Caco-2 (cell line): ENCODE results near the gene SYMPK. TPM values are rescaled to one million over a fixed set of nuclear protein-coding genes. Genes with fewer than 3 reads are reported as not detected.
A peak's percentile ranks its signal among the peaks of the same experiment; 100 is the strongest.

Source experiments
- BruUV-seq: library from RNA; stranded (reverse); fragments of 400-500 nt; replicated peaks from 2 replicates; lab custom pipeline; 2021; lab: Mats Ljungman, UMichigan
- CTCF ChIA-PET: fragments of 300-600 bp; sonication (Branson Sonifier 250); formaldehyde crosslinking; loops from one replicate; lab custom pipeline; 2022; ENCODE audit warnings: antibody characterized with exemption; lab: Charles Lee
- POLR2A ChIA-PET: fragments of 300-600 bp; sonication (Branson Sonifier 250); formaldehyde crosslinking; loops from one replicate; lab custom pipeline; 2022; ENCODE audit warnings: antibody characterized with exemption; lab: Charles Lee
- DNase-seq, 2 experiments: peaks; one replicate each; pipeline versions ENCODE4 v3.0.0 to v3.0.0-alpha.2; 2020 to 2022
- H3K27me3 ChIP-seq: replicated peaks from 2 replicates; pipeline ENCODE4 v1.6.0; 2011; ENCODE audit warnings: low read length; ENCODE audit not compliant: control insufficient read depth, insufficient read depth
- H3K36me3 ChIP-seq: 2 replicates; pipeline ENCODE4 v1.5.1; 2011; ENCODE audit warnings: low read length; ENCODE audit not compliant: control insufficient read depth, insufficient read depth
- H3K4me1 ChIP-seq: fragments of 250-450 bp; sonication (Bioruptor Pico); 2 replicates; pipeline ENCODE4 v1.5.1; 2020; ENCODE audit warnings: mild to moderate bottlenecking
- H3K4me3 ChIP-seq: 2 replicates; pipeline ENCODE4 v1.5.1; 2011; ENCODE audit warnings: low read depth, mild to moderate bottlenecking, control low read depth, low read length
- H3K9me3 ChIP-seq: fragments of 250-450 bp; sonication (Bioruptor Pico); 2 replicates; pipeline ENCODE4 v1.5.1; 2020; ENCODE audit warnings: mild to moderate bottlenecking, moderate library complexity
- H3K27ac Mint-ChIP-seq: one replicate; pipeline ENCODE4 v1.8.0; 2022; ENCODE audit warnings: mixed read lengths; ENCODE audit not compliant: unreplicated experiment
- H3K27me3 Mint-ChIP-seq: one replicate; pipeline ENCODE4 v1.8.0; 2022; ENCODE audit warnings: mixed read lengths; ENCODE audit not compliant: insufficient read depth, unreplicated experiment
- H3K36me3 Mint-ChIP-seq: one replicate; pipeline ENCODE4 v1.8.0; 2022; ENCODE audit warnings: mild to moderate bottlenecking, mixed read lengths; ENCODE audit not compliant: insufficient read depth, unreplicated experiment
- H3K4me1 Mint-ChIP-seq: one replicate; pipeline ENCODE4 v1.8.0; 2022; ENCODE audit warnings: low read depth, mixed read lengths; ENCODE audit not compliant: unreplicated experiment
- H3K4me3 Mint-ChIP-seq: one replicate; pipeline ENCODE4 v1.8.0; 2022; ENCODE audit warnings: mild to moderate bottlenecking, moderate library complexity, mixed read lengths; ENCODE audit not compliant: unreplicated experiment
- H3K9me3 Mint-ChIP-seq: one replicate; pipeline ENCODE4 v1.8.0; 2022; ENCODE audit warnings: mixed read lengths; ENCODE audit not compliant: unreplicated experiment
- intact Hi-C: fragments of 100-400 bp; cut with micrococcal nuclease; formaldehyde crosslinking; loops from one replicate; pipeline ENCODE4 v1.10.0; 2022; ENCODE audit not compliant: unreplicated experiment
- total RNA-seq: library from RNA; stranded (reverse); gene quantifications from 2 replicates; pipeline ENCODE4 v1.2.3, GENCODE V29; 2022
- TF ChIP-seq, protein P1 (sequence below), 2 experiments: fragments of 200-600 bp in 1 of 2; IDR thresholded peaks; 1 replicate in 1 of 2; 2 replicates in 1 of 2; pipeline versions ENCODE4 v1.5.1 to v1.8.0; 2011 to 2022; ENCODE audit warnings: antibody characterized with exemption in 1 of 2, control low read depth in 1 of 2, inconsistent platforms in 1 of 2, low read depth in 1 of 2, low read length in 1 of 2, mild to moderate bottlenecking in 1 of 2, moderate library complexity in 1 of 2; ENCODE audit not compliant: insufficient read depth in 1 of 2, severe bottlenecking in 1 of 2, unreplicated experiment in 1 of 2

Gene SYMPK
- total RNA-seq, 1 experiment from 2014 or later, result 81.8 TPM

- no peaks in the 10 kb centered on the region for H3K9me3 Mint-ChIP-seq
- Histone ChIP-seq H3K27me3 (no peaks in the 10 kb centered on the region), H3K9me3 (no peaks in the 10 kb centered on the region), H3K4me3 (peak overlapping the region; percentile 60), H3K4me1 (no peaks in the 10 kb centered on the region), H3K36me3 (no peaks in the 10 kb centered on the region)
- H3K4me3 Mint-ChIP-seq, result peak overlapping the region; percentile 98
- intact Hi-C loops, result no loop called here
- H3K27me3 Mint-ChIP-seq, result no peaks in the 10 kb centered on the region
- no TSS peak for BruUV-seq
- POLR2A ChIA-PET, result interaction anchor here (0.5 to 2.9 kb wide), 3 partner anchors 14 to 22 kb away, joined by 6 to 84 read pairs (median 12); no protein-coding TSS in a partner anchor
- CTCF ChIA-PET, result interaction anchor here (1.5 to 3.6 kb wide), 4 partner anchors 16 to 144 kb away, joined by 5 to 86 read pairs (median 22); partner anchors contain the start of gene IRF2BP1
- TF ChIP-seq, protein P1, sequence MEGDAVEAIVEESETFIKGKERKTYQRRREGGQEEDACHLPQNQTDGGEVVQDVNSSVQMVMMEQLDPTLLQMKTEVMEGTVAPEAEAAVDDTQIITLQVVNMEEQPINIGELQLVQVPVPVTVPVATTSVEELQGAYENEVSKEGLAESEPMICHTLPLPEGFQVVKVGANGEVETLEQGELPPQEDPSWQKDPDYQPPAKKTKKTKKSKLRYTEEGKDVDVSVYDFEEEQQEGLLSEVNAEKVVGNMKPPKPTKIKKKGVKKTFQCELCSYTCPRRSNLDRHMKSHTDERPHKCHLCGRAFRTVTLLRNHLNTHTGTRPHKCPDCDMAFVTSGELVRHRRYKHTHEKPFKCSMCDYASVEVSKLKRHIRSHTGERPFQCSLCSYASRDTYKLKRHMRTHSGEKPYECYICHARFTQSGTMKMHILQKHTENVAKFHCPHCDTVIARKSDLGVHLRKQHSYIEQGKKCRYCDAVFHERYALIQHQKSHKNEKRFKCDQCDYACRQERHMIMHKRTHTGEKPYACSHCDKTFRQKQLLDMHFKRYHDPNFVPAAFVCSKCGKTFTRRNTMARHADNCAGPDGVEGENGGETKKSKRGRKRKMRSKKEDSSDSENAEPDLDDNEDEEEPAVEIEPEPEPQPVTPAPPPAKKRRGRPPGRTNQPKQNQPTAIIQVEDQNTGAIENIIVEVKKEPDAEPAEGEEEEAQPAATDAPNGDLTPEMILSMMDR (IDR thresholded peaks at IDR 0.05; ENCODE audit: insufficient read depth in 1 of 2, low read depth in 1 of 2, low read length in 1 of 2, severe bottlenecking in 1 of 2, unreplicated experiment in 1 of 2), result no peak
- no peak for DNase-seq
- H3K27ac Mint-ChIP-seq, result peak overlapping the region; percentile 37
- peaks cover 45% of the 10 kb centered on the region for H3K36me3 Mint-ChIP-seq
- H3K4me1 Mint-ChIP-seq, result peaks cover 14% of the 10 kb centered on the region
Measured at GRCh38 chr19:45865269-45865948, 2.5 kb upstream of the SYMPK start.

- H3K36me3 ChIP-seq, result no peaks in the 10 kb centered on the region
- CTCF ChIA-PET, result interaction anchor here (0.6 to 3.6 kb wide), 11 partner anchors 8 to 224 kb away, joined by 3 to 86 read pairs (median 5); partner anchors contain the start of genes IRF2BP1 and SIX5
- Mint-ChIP-seq H3K27ac (peak overlapping the region; percentile 95), H3K4me1 (peaks cover 14% of the 10 kb centered on the region), H3K9me3 (no peaks in the 10 kb centered on the region), H3K27me3 (no peaks in the 10 kb centered on the region), H3K36me3 (peaks cover 53% of the 10 kb centered on the region), H3K4me3 (peak overlapping the region; percentile 98)
- no peaks in the 10 kb centered on the region for H3K27me3 ChIP-seq
- intact Hi-C loops, result no loop called here
- H3K9me3 ChIP-seq, result no peaks in the 10 kb centered on the region
- DNase-seq, result no peak
- BruUV-seq, result no TSS peak
- H3K4me3 ChIP-seq, result peak overlapping the region; percentile 60
- POLR2A ChIA-PET, result interaction anchor here (0.5 to 2.9 kb wide), 5 partner anchors 15 to 38 kb away, joined by 6 to 84 read pairs (median 19); partner anchors contain the start of genes IRF2BP1 and MYPOP
- TF ChIP-seq, protein P1 (IDR thresholded peaks at IDR 0.05; ENCODE audit: insufficient read depth in 1 of 2, low read depth in 1 of 2, low read length in 1 of 2, severe bottlenecking in 1 of 2, unreplicated experiment in 1 of 2), result no peak
- H3K4me1 ChIP-seq, result no peaks in the 10 kb centered on the region
Measured at GRCh38 chr19:45864629-45865082, 1.7 kb upstream of the SYMPK start.

GRCh38 chr19:45863840-45864628, 1.1 kb upstream of the SYMPK start, which contains the start of gene FOXA3:
Gene FOXA3 (plus strand): TSS chr19:45864326. CDS start chr19:45864457, 131 bp downstream.
- peak within 1 kb of the TSS; percentile 60 for H3K4me3 ChIP-seq
- no TSS peak for BruUV-seq
- CTCF ChIA-PET, result interaction anchor here (0.6 to 3.6 kb wide), 25 partner anchors 8 to 793 kb away, joined by 3 to 86 read pairs (median 5); partner anchors contain the start of genes CCDC61, DMWD, IRF2BP1 and MYPOP
- peak within 1 kb of the TSS; percentile 95 for H3K27ac Mint-ChIP-seq
- no peaks in the 10 kb centered on the region for H3K27me3 Mint-ChIP-seq
- no peaks in the 10 kb centered on the region for H3K9me3 ChIP-seq
- H3K9me3 Mint-ChIP-seq, result no peaks in the 10 kb centered on the region
- H3K4me1 ChIP-seq, result no peaks in the 10 kb centered on the region
- H3K4me3 Mint-ChIP-seq, result peak within 1 kb of the TSS; percentile 98
- intact Hi-C loops, result loop anchor here (1.0 to 2.0 kb wide), 4 partner anchors 18 to 133 kb away; partner anchors contain the start of genes CCDC61 and FBXO46
- no peaks in the 10 kb centered on the region for H3K27me3 ChIP-seq
- peaks cover 14% of the 10 kb centered on the region for H3K4me1 Mint-ChIP-seq
- H3K36me3 Mint-ChIP-seq, result peaks cover 55% of the 10 kb centered on the region
- peaks cover 1% of the 10 kb centered on the region; the same call in 1 of the 2 replicates for H3K36me3 ChIP-seq
- TF ChIP-seq, protein P1 (IDR thresholded peaks at IDR 0.05; ENCODE audit: insufficient read depth in 1 of 2, low read depth in 1 of 2, low read length in 1 of 2, severe bottlenecking in 1 of 2, unreplicated experiment in 1 of 2), result peak; percentile 70 to 79
- POLR2A ChIA-PET, result interaction anchor here (0.5 to 2.9 kb wide), 17 partner anchors 10 to 1975 kb away, joined by 3 to 84 read pairs (median 4); partner anchors contain the start of genes CCDC61, DMPK, DMWD and IRF2BP1
- DNase-seq, result peak; percentile 72 to 87
